DMS53 treated with DMSO at 0.1 percent for 48 hours (cell line): Measurements from ENCODE around the gene AUTS2.
A peak's percentile ranks its signal among the peaks of the same experiment; 100 is the strongest.

Experiments
- DNase-seq: peaks from one replicate; lab custom pipeline; 2025; ENCODE audit not compliant: unreplicated experiment; lab: John Stamatoyannopoulos, UW

AUTS2 gene

DNA sequence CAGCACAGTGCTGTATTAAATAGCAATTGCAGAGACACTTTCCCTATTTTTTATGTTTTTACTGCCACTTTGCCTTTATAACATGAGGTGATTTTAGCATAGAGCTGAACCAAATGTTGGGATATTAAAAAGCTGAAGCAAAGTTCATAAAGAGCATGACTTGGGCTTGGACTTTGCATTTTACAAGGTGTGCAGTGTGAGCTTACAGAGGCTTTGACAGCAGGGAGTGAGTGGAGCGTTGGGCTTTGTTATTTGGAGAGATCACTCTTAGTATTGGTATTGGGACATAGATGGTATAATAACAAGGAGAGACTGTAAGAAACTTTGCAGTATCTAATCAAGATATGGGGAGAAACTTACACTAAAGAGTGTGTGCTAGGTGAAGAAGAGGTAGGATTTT is 449.1 kb downstream of the AUTS2 start:
- no peak for DNase-seq

- no peak for DNase-seq
Measured at GRCh38 chr7:70047891-70048448, 449.7 kb downstream of the AUTS2 start.

DNA sequence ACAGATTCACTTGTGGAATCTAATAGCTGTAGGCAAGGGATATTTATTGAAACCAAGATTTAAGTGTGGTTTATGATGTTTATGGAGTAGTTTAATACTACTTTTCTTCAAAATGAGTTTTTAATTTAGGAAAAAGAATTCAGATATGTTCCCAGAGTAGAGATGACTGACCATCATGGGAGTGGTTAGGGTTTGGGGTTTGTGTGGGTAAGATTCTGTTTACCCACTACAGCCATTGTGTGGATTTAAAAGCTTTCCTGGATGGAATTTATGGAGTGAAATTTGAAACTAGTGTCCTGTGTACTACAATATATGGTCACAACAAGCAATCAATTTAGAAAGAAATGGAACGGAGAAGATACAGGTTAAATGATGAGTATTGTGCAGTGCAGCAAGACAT is 453.5 kb downstream of the AUTS2 start:
- DNase-seq: no peak

GRCh38 chr7:70052691-70053090 is 454.4 kb downstream of the AUTS2 start:
- DNase-seq: no peak

GRCh38 chr7:70053421-70053820 is 455.1 kb downstream of the AUTS2 start:
- no peak for DNase-seq

DNA sequence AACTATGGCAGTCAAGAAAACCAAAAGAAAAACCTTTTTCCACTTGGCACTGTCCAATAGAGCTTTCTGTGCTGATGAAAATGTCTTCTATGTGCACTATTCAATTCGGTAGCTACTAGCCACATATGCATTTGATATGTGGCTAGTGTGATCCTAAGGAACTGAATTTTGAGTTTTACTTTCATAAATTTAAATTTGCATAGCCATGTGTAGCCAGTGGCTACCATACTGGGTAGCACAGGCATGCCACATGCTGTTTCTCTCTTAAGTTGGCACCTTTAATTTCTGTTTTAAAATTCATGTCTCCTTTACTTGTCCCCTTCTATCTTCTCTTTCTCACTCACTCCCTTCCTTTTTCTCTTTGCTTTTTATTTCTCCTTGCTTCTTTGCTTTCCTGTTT is 455.7 kb downstream of the AUTS2 start:
- no peak for DNase-seq

- DNase-seq: no peak
Measured at GRCh38 chr7:70056363-70056762, 458.1 kb downstream of the AUTS2 start.

GRCh38 chr7:70060298-70061068 is 462.2 kb downstream of the AUTS2 start:
- no peak for DNase-seq

- no peak for DNase-seq
Measured at GRCh38 chr7:70063371-70063770, 465.1 kb downstream of the AUTS2 start.

DNA sequence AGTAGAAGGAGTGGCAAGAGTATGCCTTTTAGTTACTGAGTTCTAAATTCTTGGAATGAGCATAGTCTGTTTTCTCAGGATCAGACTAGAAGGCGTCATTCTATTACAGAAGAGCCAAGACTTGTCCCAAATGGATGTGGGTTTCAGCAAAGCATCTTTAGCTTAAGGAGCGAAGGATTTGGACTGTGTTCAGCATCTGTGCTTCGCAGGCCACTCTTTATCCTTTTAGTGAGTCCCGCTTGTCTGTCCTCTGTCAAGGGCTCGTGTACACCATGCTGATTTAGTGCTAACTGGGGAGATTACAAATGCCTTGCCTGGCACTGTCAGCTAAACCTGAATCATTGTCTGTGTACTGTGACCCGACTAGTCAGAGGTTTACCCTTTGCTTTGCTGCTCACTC is 465.7 kb downstream of the AUTS2 start:
- no peak for DNase-seq

DNA sequence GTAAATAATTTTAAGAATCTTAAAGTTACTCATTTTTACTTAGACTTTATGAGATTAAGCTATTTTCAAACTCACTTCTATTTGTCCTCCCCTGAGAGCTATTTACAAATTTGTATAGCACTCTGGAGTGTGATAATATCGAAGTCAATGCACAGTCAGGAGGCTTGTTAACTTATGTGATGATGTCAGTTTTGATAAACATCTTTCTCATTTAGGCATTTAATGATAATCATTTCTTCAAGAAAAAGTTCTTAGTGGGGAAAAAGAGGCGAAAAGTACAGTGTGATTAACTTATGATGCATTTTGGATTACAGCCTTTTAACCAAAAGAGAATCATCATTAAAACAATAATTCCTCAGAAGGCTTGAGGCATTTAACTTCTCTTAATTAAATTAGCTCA is 468.6 kb downstream of the AUTS2 start:
- no peak for DNase-seq

DNA sequence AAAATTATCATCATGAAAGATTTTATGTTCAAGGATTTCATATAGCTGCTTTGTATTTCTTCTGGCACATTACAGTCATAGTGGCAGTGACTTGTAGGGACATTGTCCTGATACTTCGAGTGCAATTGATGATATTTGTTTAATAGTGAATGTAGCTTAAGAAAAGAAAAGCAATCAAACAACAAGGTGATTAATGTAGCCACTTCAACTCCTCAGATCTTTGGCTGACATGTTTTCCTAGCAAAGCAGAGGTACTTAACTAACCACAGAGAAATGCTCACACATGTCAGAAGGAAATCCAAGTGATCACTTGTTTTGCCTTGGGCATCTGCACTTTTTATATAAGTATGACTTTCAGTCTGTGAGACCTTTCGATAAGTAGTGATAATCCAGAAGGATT is 470.3 kb downstream of the AUTS2 start:
- no peak for DNase-seq

DNA sequence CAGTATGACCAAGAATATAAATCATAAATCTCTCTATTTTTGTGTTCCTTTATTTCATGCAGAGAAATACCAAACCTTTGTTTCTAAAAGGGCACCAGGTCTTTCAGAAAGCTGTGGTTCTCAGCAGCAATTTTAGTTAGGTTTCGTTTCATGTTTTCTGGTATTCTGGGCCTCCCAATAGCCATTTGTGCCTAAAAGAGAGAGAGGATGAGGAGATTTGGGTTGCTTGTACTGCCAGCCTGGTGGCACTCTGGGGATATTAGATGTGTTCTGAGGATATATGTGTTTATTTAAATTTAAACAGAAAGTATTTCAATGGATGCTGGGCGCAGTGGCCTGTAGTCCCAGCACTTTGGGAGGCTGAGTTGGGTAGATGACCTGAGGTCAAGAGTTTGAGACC is 471.7 kb downstream of the AUTS2 start:
- DNase-seq: no peak

GRCh38 chr7:70071766-70072165 is 473.5 kb downstream of the AUTS2 start:
- DNase-seq: no peak

- peak; percentile 16 for DNase-seq
Measured at GRCh38 chr7:70072220-70072619, 473.9 kb downstream of the AUTS2 start.

GRCh38 chr7:70076325-70076724 is 478.1 kb downstream of the AUTS2 start:
- no peak for DNase-seq

- DNase-seq: no peak
Measured at GRCh38 chr7:70082099-70082611, 483.9 kb downstream of the AUTS2 start.

GRCh38 chr7:70091362-70091761 is 493.1 kb downstream of the AUTS2 start:
- no peak for DNase-seq

- no peak for DNase-seq
Measured at GRCh38 chr7:70092314-70093204, 494.3 kb downstream of the AUTS2 start.

- no peak for DNase-seq
Measured at GRCh38 chr7:70093205-70093904, 495.1 kb downstream of the AUTS2 start.

DNA sequence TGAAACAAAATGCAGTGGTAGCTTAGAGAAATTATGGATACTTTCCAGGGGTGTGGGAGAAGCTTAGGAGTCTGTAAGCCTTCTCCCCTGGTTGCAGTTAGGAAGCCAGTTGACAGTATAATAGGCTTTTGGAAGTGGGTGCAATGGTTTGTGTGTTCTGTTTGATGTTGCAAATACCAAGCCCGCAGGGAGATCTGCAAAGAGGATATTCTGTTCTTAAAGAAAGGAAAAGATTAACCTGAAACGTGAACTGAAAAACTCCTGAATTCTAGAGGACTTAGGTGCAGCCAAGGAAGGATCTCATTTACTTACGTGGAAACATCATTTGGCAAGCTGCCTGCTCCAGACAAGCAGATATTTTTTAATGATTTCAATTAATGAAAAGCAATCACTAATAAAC is 496.6 kb downstream of the AUTS2 start:
- DNase-seq: no peak
